Common myeloid progenitor, CD34-positive (primary cell): ENCODE results near the gene KMT2D.

ENCODE experiments used
- CTCF ChIA-PET: fragments of 350-600 bp; sonication (Branson Sonifier 250); formaldehyde crosslinking; loops from one replicate; lab custom pipeline; 2021; ENCODE audit warnings: antibody characterized with exemption; lab: Charles Lee
- POLR2A ChIA-PET: fragments of 350-600 bp; sonication (Branson Sonifier 250); formaldehyde crosslinking; loops from one replicate; lab custom pipeline; 2021; ENCODE audit warnings: antibody characterized with exemption; lab: Charles Lee
- DNase-seq, 3 donors: peaks; one replicate each; pipeline versions ENCODE4 v3.0.0 to v3.0.0-alpha.2; 2013
- H3K27ac ChIP-seq, 2 experiments: 1 replicate in 1 of 2; 2 replicates in 1 of 2; pipeline ENCODE4 v1.7.0; 2013; ENCODE audit warnings: inconsistent platforms in 2 of 2, low read length in 2 of 2, mild to moderate bottlenecking in 2 of 2, low read depth in 1 of 2, moderate library complexity in 1 of 2; ENCODE audit not compliant: severe bottlenecking in 2 of 2, insufficient read depth in 1 of 2, poor library complexity in 1 of 2
- H3K27me3 ChIP-seq, 5 experiments: replicated peaks in 2 of 5; 1 replicate in 3 of 5; 2 replicates in 2 of 5; pipeline versions ENCODE4 v1.6.1 to v1.7.0; 2013; ENCODE audit warnings: low read length in 4 of 5, mild to moderate bottlenecking in 2 of 5, moderate library complexity in 2 of 5, inconsistent platforms in 1 of 5; ENCODE audit not compliant: insufficient read depth in 5 of 5, control insufficient read depth in 4 of 5
- H3K36me3 ChIP-seq, 4 experiments: 1 replicate in 2 of 4; 2 replicates in 2 of 4; pipeline versions ENCODE4 v1.6.1 to v1.7.0; 2013; ENCODE audit warnings: low read length in 3 of 4, control low read depth in 1 of 4, mild to moderate bottlenecking in 1 of 4; ENCODE audit not compliant: control insufficient read depth in 4 of 4, insufficient read depth in 4 of 4
- H3K4me1 ChIP-seq, 4 experiments: 1 replicate in 3 of 4; 2 replicates in 1 of 4; pipeline versions ENCODE4 v1.6.1 to v1.7.1; 2013; ENCODE audit warnings: low read length in 3 of 4, mild to moderate bottlenecking in 3 of 4, control low read depth in 1 of 4, inconsistent platforms in 1 of 4, moderate library complexity in 1 of 4; ENCODE audit not compliant: control insufficient read depth in 4 of 4, insufficient read depth in 4 of 4; ENCODE audit errors: control extremely low read depth in 1 of 4
- H3K4me3 ChIP-seq, 7 experiments: 1 replicate in 4 of 7; 2 replicates in 3 of 7; pipeline versions ENCODE4 v1.5.1 to v1.7.0; 2013; ENCODE audit warnings: mild to moderate bottlenecking in 7 of 7, low read length in 6 of 7, moderate library complexity in 6 of 7, inconsistent platforms in 2 of 7, low read depth in 2 of 7, control low read depth in 1 of 7; ENCODE audit not compliant: insufficient read depth in 4 of 7, control insufficient read depth in 1 of 7; ENCODE audit errors: extremely low read depth in 1 of 7
- H3K9me3 ChIP-seq, 5 experiments: 1 replicate in 4 of 5; 2 replicates in 1 of 5; pipeline versions ENCODE4 v1.6.1 to v1.7.1; 2013; ENCODE audit warnings: low read length in 4 of 5, mild to moderate bottlenecking in 2 of 5, inconsistent platforms in 1 of 5, low read depth in 1 of 5, moderate library complexity in 1 of 5; ENCODE audit not compliant: control insufficient read depth in 4 of 5, insufficient read depth in 2 of 5; ENCODE audit errors: control extremely low read depth in 1 of 5
- WGBS: methylation state at CpG from one replicate; pipeline ENCODE4 v1.1.5; 2013; ENCODE audit not compliant: insufficient coverage; 5-methylcytosine and 5-hydroxymethylcytosine counted together

KMT2D gene

DNA sequence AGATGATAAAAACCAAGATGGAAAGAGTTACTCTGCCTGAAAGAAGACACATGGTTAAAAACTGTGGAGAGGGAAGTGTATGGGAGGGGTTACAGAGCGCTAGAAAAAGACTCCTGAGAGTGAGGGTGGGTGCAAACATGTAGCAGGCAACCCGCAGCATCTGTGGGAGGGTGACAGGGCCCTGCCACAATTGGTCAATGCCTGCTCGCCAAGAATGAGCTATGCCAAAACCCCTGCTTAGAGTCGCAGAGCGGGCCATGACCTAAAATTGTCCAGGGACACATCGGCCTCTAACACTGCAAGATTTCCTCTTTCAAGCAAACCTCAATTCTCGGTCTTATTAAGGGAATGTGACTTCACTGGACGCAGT lies 42.7 kb downstream of the KMT2D start:
- Histone ChIP-seq H3K27me3 (no peaks in the 10 kb centered on the region), H3K9me3 (no peaks in the 10 kb centered on the region), H3K4me3 (peak overlapping the region; percentile 83 to 97 (median 89)), H3K27ac (peak overlapping the region; percentile 92 to 98), H3K4me1 (peaks cover 7 to 33% (median 28%) of the 10 kb centered on the region in 4 experiments), H3K36me3 (peaks cover 8 to 25% (median 15%) of the 10 kb centered on the region in 4 experiments)
- DNase-seq: no peak
- ChIA-PET CTCF (interaction anchor here (1.6 to 11.0 kb wide), 4 partner anchors 19 to 37 kb away, joined by 5 to 271 read pairs (median 40); partner anchors contain the start of genes DDN and WNT1), POLR2A (interaction anchor here (0.6 to 6.0 kb wide), 4 partner anchors 12 to 249 kb away, joined by 3 to 104 read pairs (median 4); partner anchors contain the start of gene DDN)
- WGBS: 3% methylated on average over 8 of the region's 8 CpGs

- CTCF ChIA-PET: interaction anchor here (0.8 to 11.0 kb wide), 9 partner anchors 8 to 332 kb away, joined by 3 to 271 read pairs (median 12); partner anchors contain the start of genes DDN and WNT1
- 100% methylated on average over 1 of the region's 1 CpG for WGBS
Observed at GRCh38 chr12:49015196-49015595, 45.4 kb downstream of the KMT2D start.

DNA sequence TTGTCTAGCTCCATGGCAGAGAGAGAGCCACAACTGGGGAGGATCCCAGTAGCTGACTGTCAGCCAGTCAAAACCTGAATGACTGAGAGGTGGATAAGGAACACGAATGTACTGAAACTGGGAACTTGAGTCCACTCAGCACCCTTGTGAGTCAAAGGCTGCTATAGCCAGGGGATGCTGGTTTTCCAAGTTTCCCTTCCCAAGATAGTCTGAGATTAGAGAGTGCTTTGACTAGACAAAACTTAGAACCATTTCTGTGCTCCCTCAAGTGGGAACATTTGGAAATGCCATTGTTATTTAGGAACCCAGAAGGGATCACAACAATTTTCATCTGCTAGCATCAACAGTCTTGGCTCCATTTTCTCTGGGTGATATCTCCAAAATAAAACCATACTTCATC lies 46.0 kb downstream of the KMT2D start:
- Histone ChIP-seq H3K4me1 (peaks cover 7 to 22% (median 18%) of the 10 kb centered on the region in 4 experiments), H3K27me3 (no peaks in the 10 kb centered on the region), H3K27ac (no peak overlapping the region), H3K36me3 (peaks cover 2 to 20% (median 11%) of the 10 kb centered on the region in 4 experiments), H3K4me3 (no peak overlapping the region), H3K9me3 (no peaks in the 10 kb centered on the region)
- WGBS: 86% methylated on average over 1 of the region's 1 CpG
- no peak for DNase-seq
- POLR2A ChIA-PET: interaction anchor here (1.0 kb wide), 3 partner anchors 14 to 23 kb away, joined by 3 to 4 read pairs (median 3); no protein-coding TSS in a partner anchor
- CTCF ChIA-PET: interaction anchor here (0.9 to 11.0 kb wide), 7 partner anchors 9 to 47 kb away, joined by 3 to 271 read pairs (median 12); partner anchors contain the start of genes DDN and WNT1

More at GRCh38 chr12:49015196-49015595, 45.4 kb downstream of the KMT2D start:
- POLR2A ChIA-PET: interaction anchor here (6.0 kb wide), 1 partner anchor 16 kb away, joined by 104 read pairs; the partner anchor contains the start of gene DDN
- Histone ChIP-seq H3K4me1 (peaks cover 7 to 26% (median 23%) of the 10 kb centered on the region in 4 experiments), H3K4me3 (no peak overlapping the region), H3K27ac (no peak overlapping the region), H3K27me3 (no peaks in the 10 kb centered on the region), H3K36me3 (peaks cover 2 to 17% (median 8%) of the 10 kb centered on the region in 4 experiments), H3K9me3 (no peaks in the 10 kb centered on the region)
- no peak for DNase-seq

- CTCF ChIA-PET: interaction anchor here (1.5 to 11.0 kb wide), 5 partner anchors 15 to 33 kb away, joined by 4 to 271 read pairs (median 20); partner anchors contain the start of genes DDN and WNT1
- Histone ChIP-seq H3K36me3 (peaks cover 2 to 22% (median 11%) of the 10 kb centered on the region in 4 experiments), H3K4me1 (peaks cover 7 to 15% (median 10%) of the 10 kb centered on the region in 4 experiments), H3K27me3 (no peaks in the 10 kb centered on the region), H3K9me3 (no peaks in the 10 kb centered on the region), H3K27ac (no peak overlapping the region), H3K4me3 (no peak overlapping the region)
- no peak for DNase-seq
- WGBS: no CpG with 5 or more reads among the region's 3 CpGs
- POLR2A ChIA-PET: interaction anchor here (0.5 to 1.0 kb wide), 2 partner anchors 16 to 161 kb away, joined by 3 to 4 read pairs; partner anchors contain the start of gene DDX23
Observed at GRCh38 chr12:49013428-49013827, 47.2 kb downstream of the KMT2D start.

DNA sequence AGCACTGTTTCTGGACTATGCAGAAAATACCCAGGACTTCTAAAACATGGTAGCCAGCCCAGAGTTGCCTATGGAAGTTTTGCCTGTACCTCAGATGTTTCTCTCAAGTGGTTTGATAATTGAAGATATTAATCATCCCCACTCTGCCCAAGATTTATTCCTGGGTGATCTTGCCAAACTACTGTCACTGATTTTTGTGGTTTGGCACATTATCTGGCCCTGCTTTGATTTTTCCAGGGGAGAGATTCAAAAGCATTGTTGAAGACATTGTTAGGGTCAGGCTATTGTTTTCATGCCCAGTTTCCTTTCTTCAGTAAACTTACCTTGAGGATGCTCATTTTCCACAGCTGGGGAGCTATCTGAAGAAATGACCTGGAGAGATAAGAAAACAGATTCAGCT lies 47.9 kb downstream of the KMT2D start:
- peaks cover 2 to 26% (median 11%) of the 10 kb centered on the region in 4 experiments for H3K36me3 ChIP-seq
- no peaks in the 10 kb centered on the region for H3K27me3 ChIP-seq
- H3K9me3 ChIP-seq: no peaks in the 10 kb centered on the region
- ChIA-PET CTCF (interaction anchor here (0.7 to 11.0 kb wide), 6 partner anchors 14 to 1057 kb away, joined by 5 to 271 read pairs (median 14); partner anchors contain the start of genes DDN and WNT1), POLR2A (no interaction called here)
- no peak overlapping the region for H3K4me3 ChIP-seq
- DNase-seq: no peak
- no peak overlapping the region for H3K27ac ChIP-seq
- peaks cover 2 to 8% (median 6%) of the 10 kb centered on the region in 4 experiments for H3K4me1 ChIP-seq
